HG02973 (cell line): ENCODE measurements around the gene MGAT5.

ENCODE experiments used
- ATAC-seq: cut with Tn5 transposase; IDR thresholded peaks from one replicate; pipeline ENCODE4 v1.9.1; 2021; ENCODE audit warnings: moderate library complexity; ENCODE audit not compliant: unreplicated experiment

The MGAT5 gene

GRCh38 chr2:134493797-134494196 is 239.9 kb downstream of the MGAT5 start:
- ATAC-seq, result no peak

DNA sequence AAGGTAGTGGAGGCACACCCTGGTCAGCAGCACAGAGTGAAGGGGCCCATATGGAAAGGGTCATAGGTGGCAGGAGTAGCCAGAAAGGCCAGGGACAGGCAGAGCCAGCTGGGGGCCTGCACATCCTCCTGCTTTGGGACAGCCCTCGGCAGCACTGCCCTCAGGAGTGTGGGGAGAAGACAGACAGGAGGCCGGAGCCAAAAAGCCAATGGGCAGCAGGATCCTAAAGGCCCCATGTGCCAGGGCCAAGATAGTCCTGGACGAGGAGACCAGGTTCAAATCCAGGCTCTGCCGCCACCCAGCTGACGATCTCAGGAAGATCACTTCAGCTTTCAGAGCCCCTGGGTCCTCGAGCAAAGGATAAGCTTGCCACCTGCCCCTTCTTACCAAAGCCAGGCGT is 244.8 kb downstream of the MGAT5 start:
- ATAC-seq, result no peak

- ATAC-seq, result no peak
These were observed 245.5 kb downstream of the MGAT5 start for GRCh38 chr2:134499307-134499926.

DNA sequence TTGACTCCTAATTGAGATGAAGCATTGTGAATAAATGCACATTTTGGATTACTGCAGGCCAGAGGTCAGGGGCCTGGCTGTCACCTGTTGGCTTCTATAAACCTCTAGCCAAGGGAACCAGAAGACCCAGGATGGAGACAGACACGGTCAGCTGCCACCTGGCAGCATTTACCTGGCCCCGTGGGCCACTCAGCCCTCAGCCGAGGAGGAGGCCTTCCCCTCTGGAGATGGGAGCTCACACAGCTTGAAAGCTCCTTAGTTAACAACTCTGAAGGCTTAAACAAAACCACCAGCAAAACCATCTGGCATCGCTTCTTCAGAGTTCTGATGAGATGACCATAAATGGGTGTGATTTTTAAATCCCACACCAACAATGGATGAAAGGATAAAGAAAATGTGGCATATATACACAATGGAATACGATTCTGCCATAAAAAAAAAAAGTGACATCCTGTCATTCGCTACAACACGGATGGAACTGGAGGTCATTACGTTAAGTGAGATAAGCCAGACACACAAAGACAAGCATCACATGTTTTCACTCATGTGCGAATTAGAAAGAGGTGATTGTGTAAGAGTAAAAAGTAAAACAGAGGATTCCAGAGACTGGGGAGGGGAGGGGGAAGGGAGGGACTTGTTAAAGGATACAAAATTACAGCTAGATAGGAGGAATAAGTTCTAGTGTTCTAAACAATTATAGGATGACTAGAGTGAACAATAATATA is 246.5 kb downstream of the MGAT5 start:
- no peak for ATAC-seq

DNA sequence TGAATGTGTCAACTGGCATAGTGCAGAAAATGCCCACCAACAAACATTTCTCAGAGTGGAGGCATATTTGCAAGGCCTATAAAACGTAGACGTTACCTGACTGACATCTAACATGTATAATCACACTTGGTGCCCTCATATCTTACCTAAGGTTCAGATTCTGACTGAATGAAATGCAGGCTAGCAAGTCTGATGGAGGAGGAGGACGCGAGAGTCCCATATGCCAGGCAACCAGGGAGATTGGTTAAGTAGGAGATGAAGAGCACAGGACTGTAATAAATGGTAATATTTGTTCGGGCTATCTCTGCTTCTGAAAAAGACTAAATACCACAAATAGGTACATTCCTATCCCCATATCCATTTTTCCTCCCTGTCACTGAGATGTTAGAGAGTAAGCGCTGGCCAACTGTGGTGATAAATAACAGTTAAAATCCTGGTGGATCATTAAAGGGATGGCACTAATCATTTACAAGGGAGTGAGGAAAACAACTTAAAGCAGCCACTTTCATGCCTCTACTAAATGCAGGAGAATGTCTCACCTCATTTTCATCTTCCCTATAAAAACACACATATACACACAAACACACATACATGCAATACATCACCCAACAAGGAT is 247.7 kb downstream of the MGAT5 start:
- ATAC-seq, result no peak

GRCh38 chr2:134502104-134502503 is 248.2 kb downstream of the MGAT5 start:
- ATAC-seq, result no peak
